BJ (cell line): ENCODE data around the gene LRBA. TPM values are rescaled to one million over a fixed set of nuclear protein-coding genes. Genes with fewer than 3 reads are reported as not detected.

Source experiments
- CTCF ChIA-PET: fragments of 350-600 bp; formaldehyde crosslinking; extraction: SDS; loops from one replicate; lab custom pipeline; 2021; ENCODE audit warnings: antibody characterized with exemption, inconsistent platforms; lab: Yijun Ruan, JAX
- POLR2A ChIA-PET: fragments of 300-600 bp; sonication (Branson Sonifier 250); formaldehyde crosslinking; extraction: SDS; loops from one replicate; lab custom pipeline; 2021; ENCODE audit warnings: antibody characterized with exemption; lab: Charles Lee
- DNase-seq: peaks from one replicate; pipeline ENCODE4 v3.0.0-alpha.2; 2011; ENCODE audit warnings: low read depth
- H3K27me3 ChIP-seq: 2 replicates; pipeline ENCODE4 v1.6.0; 2011; ENCODE audit warnings: low read length; ENCODE audit not compliant: control insufficient read depth, insufficient read depth
- H3K36me3 ChIP-seq: 2 replicates; pipeline ENCODE4 v1.5.1; 2011; ENCODE audit warnings: low read length; ENCODE audit not compliant: control insufficient read depth, insufficient read depth
- H3K4me3 ChIP-seq: 2 replicates; pipeline ENCODE4 v1.5.1; 2011; ENCODE audit warnings: low read depth, mild to moderate bottlenecking, control low read depth, low read length
- polyA plus RNA-seq: library from polyadenylated mRNA; depleted of rRNA; stranded (reverse); fragments of >200 nt; gene quantifications from 2 replicates; pipeline ENCODE4 v1.2.3, GENCODE V29; 2011
- TF ChIP-seq, protein P1 (sequence below): IDR thresholded peaks from 2 replicates; pipeline ENCODE4 v1.5.1; 2011; ENCODE audit warnings: low read depth, mild to moderate bottlenecking, control low read depth, inconsistent platforms, low read length, moderate library complexity; ENCODE audit not compliant: insufficient read depth

The LRBA gene
- polyA plus RNA-seq, 1 experiment = 8.2 TPM

DNA sequence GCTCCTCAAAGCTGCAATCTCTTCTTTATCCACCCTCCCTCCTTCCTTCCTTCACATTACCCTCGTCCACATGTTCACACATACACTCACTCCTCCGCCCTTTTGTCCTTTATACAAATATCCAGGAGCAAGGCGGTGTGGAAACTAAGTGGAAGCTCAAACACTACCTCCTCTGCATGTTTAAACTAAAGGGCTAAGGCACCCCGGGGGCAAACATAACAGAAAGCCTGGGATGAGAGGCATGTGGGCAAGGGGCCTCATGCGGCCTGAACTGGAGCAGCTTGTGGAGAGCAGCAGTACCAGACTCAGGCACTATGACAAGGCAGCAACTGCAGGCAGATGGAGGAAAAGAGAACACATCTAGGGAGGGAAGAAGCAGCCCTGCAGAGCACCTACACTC is 423.7 kb downstream of the LRBA start:
- TF ChIP-seq, protein P1, sequence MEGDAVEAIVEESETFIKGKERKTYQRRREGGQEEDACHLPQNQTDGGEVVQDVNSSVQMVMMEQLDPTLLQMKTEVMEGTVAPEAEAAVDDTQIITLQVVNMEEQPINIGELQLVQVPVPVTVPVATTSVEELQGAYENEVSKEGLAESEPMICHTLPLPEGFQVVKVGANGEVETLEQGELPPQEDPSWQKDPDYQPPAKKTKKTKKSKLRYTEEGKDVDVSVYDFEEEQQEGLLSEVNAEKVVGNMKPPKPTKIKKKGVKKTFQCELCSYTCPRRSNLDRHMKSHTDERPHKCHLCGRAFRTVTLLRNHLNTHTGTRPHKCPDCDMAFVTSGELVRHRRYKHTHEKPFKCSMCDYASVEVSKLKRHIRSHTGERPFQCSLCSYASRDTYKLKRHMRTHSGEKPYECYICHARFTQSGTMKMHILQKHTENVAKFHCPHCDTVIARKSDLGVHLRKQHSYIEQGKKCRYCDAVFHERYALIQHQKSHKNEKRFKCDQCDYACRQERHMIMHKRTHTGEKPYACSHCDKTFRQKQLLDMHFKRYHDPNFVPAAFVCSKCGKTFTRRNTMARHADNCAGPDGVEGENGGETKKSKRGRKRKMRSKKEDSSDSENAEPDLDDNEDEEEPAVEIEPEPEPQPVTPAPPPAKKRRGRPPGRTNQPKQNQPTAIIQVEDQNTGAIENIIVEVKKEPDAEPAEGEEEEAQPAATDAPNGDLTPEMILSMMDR = no peak
- CTCF ChIA-PET = interaction anchor here (0.7 kb wide), 1 partner anchor 34 kb away, joined by 3 read pairs; no protein-coding TSS in a partner anchor
- no peak for DNase-seq
- Histone ChIP-seq H3K27me3 (no peaks in the 10 kb centered on the region), H3K36me3 (no peaks in the 10 kb centered on the region), H3K4me3 (no peak overlapping the region)
- POLR2A ChIA-PET = no interaction called here

DNA sequence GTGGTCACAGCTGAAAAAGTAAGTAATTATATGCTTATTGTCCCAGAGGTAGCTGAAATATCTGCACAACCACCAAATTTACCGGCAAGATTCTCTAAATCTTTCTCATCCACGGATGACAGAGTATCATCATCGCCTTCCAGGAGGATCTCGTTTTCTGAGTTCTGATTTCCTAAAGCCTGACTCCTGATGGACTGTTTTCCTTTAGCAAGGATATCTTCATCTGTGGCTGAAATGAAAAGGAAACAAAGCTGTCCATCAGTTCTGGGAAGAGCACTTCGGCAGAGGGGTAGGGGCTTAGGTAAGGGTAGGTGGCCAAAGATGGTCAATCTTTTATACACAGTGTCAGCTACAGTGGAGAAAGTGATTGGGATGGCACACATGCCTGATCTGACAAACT is 424.5 kb downstream of the LRBA start:
- DNase-seq = no peak
- Histone ChIP-seq H3K36me3 (no peaks in the 10 kb centered on the region), H3K4me3 (no peak overlapping the region), H3K27me3 (no peaks in the 10 kb centered on the region)
- TF ChIP-seq, protein P1 = no peak
- ChIA-PET POLR2A (no interaction called here), CTCF (interaction anchor here (0.6 kb wide), 1 partner anchor 297 kb away, joined by 3 read pairs; no protein-coding TSS in a partner anchor)

DNA sequence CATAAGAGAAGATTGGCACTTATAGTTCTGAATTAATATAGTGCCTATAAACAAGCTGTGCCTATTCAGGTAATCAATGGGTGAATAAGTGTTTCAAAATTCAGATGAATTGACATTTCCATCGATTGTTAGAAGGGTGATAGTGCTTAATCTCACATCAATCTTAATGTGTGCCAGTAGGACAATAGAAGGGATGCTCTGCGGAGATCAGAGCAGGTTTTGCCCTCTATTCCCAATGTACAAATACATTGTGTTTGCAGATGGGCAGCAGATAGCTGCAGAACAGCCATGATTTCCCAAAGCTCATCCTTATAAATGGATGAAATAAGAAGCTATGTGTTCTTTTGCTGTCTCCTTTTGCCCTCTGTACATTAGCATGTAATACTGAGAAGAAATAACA is 425.9 kb downstream of the LRBA start:
- Histone ChIP-seq H3K27me3 (no peaks in the 10 kb centered on the region), H3K36me3 (no peaks in the 10 kb centered on the region), H3K4me3 (no peak overlapping the region)
- no peak for DNase-seq
- ChIA-PET CTCF (no interaction called here), POLR2A (no interaction called here)
- TF ChIP-seq, protein P1 = no peak

DNA sequence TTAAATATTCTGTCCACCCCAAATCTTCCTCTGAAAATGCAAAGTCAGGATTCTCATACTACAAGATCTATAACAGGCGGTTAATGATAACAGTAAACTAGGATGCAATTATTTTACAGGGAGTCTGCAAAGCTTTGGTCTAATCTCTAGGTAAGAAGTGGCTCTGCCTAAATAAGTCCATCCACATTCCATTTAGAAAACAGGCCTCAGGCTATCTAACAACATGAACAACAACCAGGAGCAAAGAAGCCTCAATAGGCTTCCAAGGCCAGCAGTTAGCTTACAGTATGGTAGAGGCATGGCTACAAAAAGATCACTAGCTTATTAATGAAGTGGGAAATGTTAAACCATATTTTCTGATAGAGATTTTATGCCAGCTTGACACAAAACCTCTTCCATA is 426.8 kb downstream of the LRBA start:
- Histone ChIP-seq H3K4me3 (no peak overlapping the region), H3K36me3 (no peaks in the 10 kb centered on the region), H3K27me3 (no peaks in the 10 kb centered on the region)
- TF ChIP-seq, protein P1 = no peak
- ChIA-PET CTCF (no interaction called here), POLR2A (no interaction called here)
- no peak for DNase-seq

DNA sequence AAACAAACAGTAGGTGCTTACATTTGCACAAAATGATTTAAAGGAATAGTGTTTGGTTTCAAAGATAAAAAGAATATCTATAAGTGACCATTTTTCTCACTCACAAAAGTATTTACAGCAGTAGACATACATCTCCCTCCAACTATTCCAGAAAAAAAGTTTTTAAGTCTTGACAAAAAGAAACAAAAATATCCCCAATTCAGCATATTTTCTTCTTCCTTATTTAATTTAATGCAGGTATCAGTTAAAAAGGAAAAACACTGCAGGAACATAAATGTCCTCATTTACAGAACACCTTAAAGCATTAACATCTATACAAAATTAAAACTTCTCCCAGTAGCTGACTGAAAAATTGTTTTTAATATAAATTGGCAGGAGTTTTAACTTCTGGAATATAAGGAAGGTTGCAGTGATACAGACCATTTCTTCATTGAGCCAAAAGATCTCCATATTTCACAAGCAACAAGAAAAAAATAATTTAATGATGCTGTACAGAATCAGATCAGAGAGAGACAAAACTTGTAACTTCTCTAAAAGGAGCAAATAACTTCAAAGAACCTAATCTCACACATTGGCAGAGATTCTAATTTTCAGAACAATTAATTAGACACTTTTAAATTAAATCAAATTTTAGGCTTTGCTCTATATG is 428.8 kb downstream of the LRBA start:
- ChIA-PET POLR2A (no interaction called here), CTCF (no interaction called here)
- TF ChIP-seq, protein P1 = no peak
- Histone ChIP-seq H3K27me3 (no peaks in the 10 kb centered on the region), H3K4me3 (no peak overlapping the region), H3K36me3 (no peaks in the 10 kb centered on the region)
- no peak for DNase-seq
